Stimulated activated CD4-positive, alpha-beta T cell treated with anti-CD3 and anti-CD28 coated beads, Interleukin-2, amount 100 ng/mL, for 48 hours (primary cell): Measurements from ENCODE around the gene RELB.
"Not testable (repeated sequence)": the region's sequence is repeated elsewhere in the genome, so short reads cannot be mapped to it uniquely, and the experiment has no call there.

Experiments used
- DNase-seq, 2 donors: peaks; one replicate each; pipeline ENCODE4 v3.0.0-alpha.2; 2020

RELB gene, protein sequence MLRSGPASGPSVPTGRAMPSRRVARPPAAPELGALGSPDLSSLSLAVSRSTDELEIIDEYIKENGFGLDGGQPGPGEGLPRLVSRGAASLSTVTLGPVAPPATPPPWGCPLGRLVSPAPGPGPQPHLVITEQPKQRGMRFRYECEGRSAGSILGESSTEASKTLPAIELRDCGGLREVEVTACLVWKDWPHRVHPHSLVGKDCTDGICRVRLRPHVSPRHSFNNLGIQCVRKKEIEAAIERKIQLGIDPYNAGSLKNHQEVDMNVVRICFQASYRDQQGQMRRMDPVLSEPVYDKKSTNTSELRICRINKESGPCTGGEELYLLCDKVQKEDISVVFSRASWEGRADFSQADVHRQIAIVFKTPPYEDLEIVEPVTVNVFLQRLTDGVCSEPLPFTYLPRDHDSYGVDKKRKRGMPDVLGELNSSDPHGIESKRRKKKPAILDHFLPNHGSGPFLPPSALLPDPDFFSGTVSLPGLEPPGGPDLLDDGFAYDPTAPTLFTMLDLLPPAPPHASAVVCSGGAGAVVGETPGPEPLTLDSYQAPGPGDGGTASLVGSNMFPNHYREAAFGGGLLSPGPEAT

GRCh38 chr19:45001087-45001739, at the start of gene RELB:
Gene RELB (plus strand): TSS chr19:45001464. CDS start chr19:45001580, 116 bp downstream.
- peak; percentile 98 to 100 for DNase-seq

- DNase-seq = no peak
Measured at GRCh38 chr19:44954278-44954648, 47.0 kb upstream of the RELB start.

- peak; percentile 96 to 97 for DNase-seq
Measured at GRCh38 chr19:44954649-44955504, 46.4 kb upstream of the RELB start, which contains the start of gene CLPTM1. Gene CLPTM1 (plus strand): TSS chr19:44955380. CDS start chr19:44955396, 16 bp downstream.

GRCh38 chr19:44955505-44956439, 45.5 kb upstream of the RELB start:
- peak; percentile 5 to 6 for DNase-seq

GRCh38 chr19:44957526-44957925, 43.7 kb upstream of the RELB start:
- no peak for DNase-seq

GRCh38 chr19:44958090-44958489, 43.2 kb upstream of the RELB start:
- no peak for DNase-seq

DNA sequence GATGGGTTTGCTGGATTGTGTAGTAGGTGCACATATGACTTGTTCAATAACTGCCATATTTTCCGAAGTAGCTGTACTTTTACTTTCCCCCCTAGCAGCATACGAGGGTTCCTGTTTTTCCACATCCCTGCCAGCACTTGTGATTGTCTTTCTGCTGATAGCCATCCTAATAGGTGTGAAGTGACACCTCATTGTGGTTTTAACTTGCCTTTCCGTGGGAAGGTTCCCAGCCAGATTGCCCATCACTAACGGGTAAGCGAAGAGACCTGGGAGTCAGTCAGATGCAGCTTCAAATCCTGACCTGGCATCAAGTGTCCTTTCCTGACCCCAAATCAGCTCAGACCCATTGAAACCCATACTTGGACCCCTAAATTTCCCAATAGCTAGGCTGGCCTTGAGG, 41.6 kb upstream of the RELB start:
- no peak for DNase-seq

- DNase-seq = no peak
Measured at GRCh38 chr19:44960906-44961728, 40.1 kb upstream of the RELB start.

DNA sequence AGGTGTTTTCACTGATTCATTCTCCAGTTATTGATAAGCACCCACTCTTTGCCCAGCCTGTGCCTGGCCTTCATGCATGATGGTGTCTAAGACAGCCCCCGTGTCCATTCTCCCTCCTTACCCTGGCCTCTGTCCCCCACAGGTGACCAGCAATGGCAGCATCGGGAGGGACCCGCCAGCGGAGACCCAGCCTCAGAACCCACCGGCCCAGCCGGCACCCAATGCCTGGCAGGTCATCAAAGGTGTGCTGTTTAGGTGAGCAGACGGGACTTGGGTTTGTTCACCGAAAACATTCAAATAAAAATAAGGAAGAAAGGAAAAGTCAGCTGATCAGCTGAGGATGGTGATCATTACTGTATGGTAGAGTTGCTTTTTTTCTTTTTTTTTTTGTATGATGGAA, 39.4 kb upstream of the RELB start:
- DNase-seq = no peak

DNA sequence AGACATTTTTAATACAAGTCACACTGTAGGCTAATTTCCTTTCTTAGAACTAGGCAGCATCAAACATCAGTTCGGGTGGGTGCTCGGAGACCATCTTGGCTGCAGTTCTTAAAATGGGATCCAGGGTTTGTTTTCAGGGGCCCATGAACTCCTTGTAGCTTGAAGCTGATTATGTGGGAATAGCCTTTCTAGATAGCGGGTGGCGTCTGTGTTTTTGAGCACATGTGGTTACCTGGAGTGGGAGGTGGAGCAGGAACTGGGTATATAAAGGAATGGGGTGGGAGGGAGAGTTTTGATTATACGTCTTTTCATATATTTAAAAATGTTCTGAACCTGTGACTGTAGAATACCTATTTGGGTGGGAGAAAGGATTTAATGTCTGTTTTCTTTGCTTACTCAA, 33.1 kb upstream of the RELB start:
- no peak for DNase-seq

DNA sequence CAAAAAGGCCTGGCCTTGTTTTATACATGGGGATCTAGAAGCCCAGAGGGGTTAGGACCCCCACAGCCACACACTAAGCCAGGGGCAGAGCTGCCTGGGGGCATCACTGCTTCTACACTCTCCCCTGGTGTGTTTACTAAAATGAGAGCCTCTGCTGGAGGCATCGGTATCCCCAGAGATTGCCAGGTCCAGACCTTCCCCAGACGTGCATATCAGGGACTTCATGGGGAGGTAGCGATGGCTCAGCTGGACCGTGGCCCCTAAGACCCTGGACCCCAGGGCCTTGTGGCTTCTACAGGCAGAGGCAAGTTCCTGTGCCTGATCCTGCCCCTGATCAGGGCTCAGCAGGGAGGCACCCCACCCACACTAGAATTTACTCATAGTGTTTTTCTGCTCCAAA, 32.6 kb upstream of the RELB start:
- no peak for DNase-seq

DNA sequence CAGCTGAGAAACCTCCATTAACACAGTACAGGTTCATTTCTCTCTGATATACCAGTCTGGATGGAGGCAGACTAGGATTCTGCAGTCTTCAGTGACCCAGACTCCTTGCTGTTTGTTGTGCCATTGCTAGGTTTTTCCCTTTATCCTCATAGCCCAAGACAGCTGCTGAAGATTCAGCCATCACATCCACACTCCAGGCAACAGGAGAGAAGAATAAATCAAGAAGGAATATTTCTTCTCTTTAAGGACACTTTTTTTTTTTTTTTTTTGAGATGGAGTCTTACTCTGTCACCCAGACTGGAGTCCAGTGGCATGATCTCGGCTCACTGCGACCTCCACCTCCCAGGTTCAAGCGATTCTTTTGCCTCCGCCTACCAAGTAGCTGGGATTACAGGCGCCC, 31.8 kb upstream of the RELB start:
- no peak for DNase-seq

DNA sequence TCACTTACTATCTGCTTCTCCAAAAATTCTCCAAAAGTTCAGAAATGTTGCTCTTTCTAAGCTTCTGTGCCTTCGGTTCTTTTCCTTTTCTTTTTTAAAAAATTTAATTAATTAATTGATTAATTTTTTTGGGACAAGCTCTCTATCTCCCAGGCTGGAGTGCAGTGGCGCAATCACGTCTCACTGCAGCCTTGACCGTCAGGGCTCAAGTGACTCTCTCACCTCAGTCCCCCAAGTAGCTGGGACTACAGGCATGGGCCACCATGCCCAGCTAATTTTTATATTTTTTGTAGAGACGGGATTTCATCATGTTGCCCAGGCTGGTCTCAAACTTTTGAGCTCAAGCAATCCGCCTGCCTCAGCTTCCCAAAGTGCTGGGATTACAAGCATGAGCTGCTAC, 29.8 kb upstream of the RELB start:
- DNase-seq = not testable (repeated sequence)

DNA sequence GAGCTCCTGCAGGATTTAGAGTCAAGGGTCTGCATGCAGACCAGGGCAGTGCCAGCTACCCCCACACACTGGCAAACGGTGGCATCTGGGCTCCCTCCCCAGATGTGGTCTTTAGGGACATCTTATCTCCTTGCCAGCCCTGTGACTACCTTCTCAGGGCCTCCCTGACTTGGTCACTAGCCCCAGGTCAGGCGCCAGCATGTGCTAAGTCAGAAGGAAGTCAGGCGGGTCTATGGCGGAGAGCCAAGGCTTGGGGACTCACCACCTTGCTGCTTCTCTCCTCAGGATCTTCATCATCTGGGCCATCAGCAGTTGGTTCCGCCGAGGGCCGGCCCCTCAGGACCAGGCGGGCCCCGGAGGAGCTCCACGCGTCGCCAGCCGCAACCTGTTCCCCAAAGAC, 28.5 kb upstream of the RELB start:
- no peak for DNase-seq

DNA sequence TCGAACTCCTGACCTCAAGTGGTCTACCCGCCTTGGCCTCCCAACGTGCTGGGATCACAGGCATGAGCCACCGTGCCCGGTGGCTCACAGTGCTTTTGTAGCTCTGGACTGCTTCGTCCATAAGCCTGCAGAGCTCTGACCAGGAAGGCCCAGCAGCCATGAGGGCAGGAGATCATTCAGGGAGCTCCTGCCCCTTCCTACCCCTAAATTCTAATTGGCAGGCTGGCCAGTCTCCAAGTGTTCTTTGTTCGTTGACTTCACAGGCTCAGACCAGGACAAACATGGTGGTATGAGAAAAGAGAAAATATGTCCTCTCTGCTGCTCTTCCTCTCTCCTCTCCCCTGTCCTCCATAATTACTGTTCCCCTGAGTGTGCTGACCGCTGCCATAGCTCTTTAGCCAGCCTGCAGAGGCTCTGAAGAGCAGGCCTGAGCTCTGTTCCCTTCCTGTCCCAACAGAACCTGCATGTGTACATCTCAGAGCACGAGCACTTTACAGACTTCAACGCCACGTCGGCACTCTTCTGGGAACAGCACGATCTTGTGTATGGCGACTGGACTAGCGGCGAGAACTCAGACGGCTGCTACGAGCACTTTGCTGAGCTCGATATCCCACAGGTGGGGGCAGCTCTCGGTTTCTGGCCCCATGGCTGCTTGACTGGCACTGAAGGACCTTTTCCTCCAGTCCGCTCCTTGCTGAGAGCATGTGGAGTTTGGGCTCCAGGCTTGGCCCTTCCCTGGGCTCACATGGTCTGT, 27.1 kb upstream of the RELB start:
- no peak for DNase-seq

DNA sequence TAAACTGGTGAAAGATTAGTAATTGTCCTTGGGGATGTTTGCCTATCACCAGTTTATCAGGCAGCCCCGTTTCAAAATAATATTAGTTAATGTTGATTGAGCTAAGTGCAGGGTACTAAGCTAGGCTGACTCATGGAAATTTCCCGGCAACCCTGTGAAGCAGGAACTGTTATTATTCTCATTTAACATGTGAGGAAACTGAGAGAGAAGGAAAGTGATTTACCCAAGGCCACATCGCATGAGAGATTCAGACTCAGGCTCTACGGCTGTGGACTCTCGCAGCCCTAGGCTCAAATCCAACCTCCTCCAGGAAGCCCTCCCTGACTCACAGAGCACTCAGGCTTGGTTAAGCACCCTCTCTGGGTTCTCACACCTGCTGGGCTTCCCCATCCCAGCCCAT, 26.4 kb upstream of the RELB start:
- no peak for DNase-seq

GRCh38 chr19:44975444-44975843, 25.8 kb upstream of the RELB start:
- no peak for DNase-seq

- no peak for DNase-seq
Measured at GRCh38 chr19:44984005-44984404, 17.3 kb upstream of the RELB start.

GRCh38 chr19:44985445-44985844, 15.8 kb upstream of the RELB start:
- DNase-seq = no peak

DNA sequence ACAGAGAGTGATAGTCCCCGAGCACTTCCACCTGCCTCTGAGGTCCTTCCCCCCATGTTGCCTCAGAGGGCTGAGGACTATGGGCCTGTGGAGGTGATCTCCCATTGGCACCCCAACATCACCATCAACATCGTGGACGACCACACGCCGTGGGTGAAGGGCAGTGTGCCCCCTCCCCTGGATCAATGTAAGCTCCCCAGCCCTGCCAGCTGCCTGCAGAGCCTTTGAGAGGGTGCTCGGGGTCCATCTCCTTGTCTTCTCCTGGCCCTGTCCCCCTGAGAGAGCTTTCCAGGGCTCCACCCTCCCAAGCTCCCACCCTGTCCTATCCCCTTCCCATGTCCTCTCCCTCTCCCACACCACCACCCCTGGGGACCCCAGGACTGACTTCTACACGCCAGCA, 14.9 kb upstream of the RELB start:
- DNase-seq = no peak
